Vagina (tissue), 2 donors: ENCODE results near the gene KIF3C.

ENCODE experiments used
- CTCF ChIP-seq, 3 experiments: fragments of 450-650 bp in 2 of 3; fragments of 200-600 bp in 1 of 3; sonication (generic) in 1 of 3; IDR thresholded peaks; one replicate each; pipeline ENCODE4 v1.5.1; 2017 to 2019; ENCODE audit warnings: antibody characterized with exemption in 3 of 3, mild to moderate bottlenecking in 2 of 3, moderate library complexity in 2 of 3
- POLR2A ChIP-seq, 2 donors: fragments of 450-650 bp; IDR thresholded peaks; one replicate each; pipeline ENCODE4 v1.6.1; 2017; ENCODE audit warnings: antibody characterized with exemption in 2 of 2, mild to moderate bottlenecking in 2 of 2, moderate library complexity in 2 of 2

GRCh38 chr2:25983735-25984134 is 1.4 kb upstream of the KIF3C start:
- no peak for TF ChIP-seq CTCF (IDR thresholded peaks at IDR 0.05)
- TF ChIP-seq POLR2A (IDR thresholded peaks at IDR 0.05): no peak
